K562 (cell line): ENCODE results near the gene SV2C. TPM values are rescaled to one million over a fixed set of nuclear protein-coding genes. Genes with fewer than 3 reads are reported as not detected.

Experiments used
- DMBX1 ChIP-seq: fragments of 250-450 bp; sonication (Bioruptor Pico); IDR thresholded peaks from 2 replicates; pipeline ENCODE4 v1.8.0; 2022; ENCODE audit warnings: inconsistent platforms, mild to moderate bottlenecking, moderate library complexity, borderline replicate concordance
- EGR1 ChIP-seq: fragments of 450-650 bp; conservative IDR thresholded peaks from 2 replicates; pipeline ENCODE4 v1.6.1; 2017; ENCODE audit warnings: mild to moderate bottlenecking
- EHMT2 ChIP-seq: fragments of 450-650 bp; IDR thresholded peaks from 2 replicates; pipeline ENCODE4 v1.6.1; 2018; ENCODE audit warnings: antibody characterized with exemption
- MECOM ChIP-seq: fragments of 250-450 bp; sonication (Bioruptor Pico); IDR thresholded peaks from 2 replicates; pipeline ENCODE4 v1.8.0; 2022; ENCODE audit warnings: inconsistent platforms
- NCOA2 ChIP-seq, 2 experiments: fragments of 450-650 bp; IDR thresholded peaks; 2 replicates each; pipeline ENCODE4 v1.6.1; 2018; ENCODE audit warnings: mild to moderate bottlenecking in 2 of 2, moderate library complexity in 1 of 2; ENCODE audit not compliant: partially characterized antibody in 2 of 2
- NFE2L1 ChIP-seq: fragments of 450-650 bp; IDR thresholded peaks from 2 replicates; pipeline ENCODE4 v1.6.1; 2016; ENCODE audit warnings: missing genetic modification characterization, low read depth, mild to moderate bottlenecking, missing compliant biosample characterization, moderate library complexity, borderline replicate concordance
- PATZ1 ChIP-seq: fragments of 250-450 bp; sonication (Bioruptor Pico); IDR thresholded peaks from 2 replicates; pipeline ENCODE4 v1.5.0; 2020; ENCODE audit warnings: mild to moderate bottlenecking, borderline replicate concordance
- PHB ChIP-seq: fragments of 250-450 bp; sonication (Bioruptor Pico); IDR thresholded peaks from 2 replicates; pipeline ENCODE4 v1.5.0; 2021
- PHF21A ChIP-seq: fragments of 450-650 bp; IDR thresholded peaks from 2 replicates; pipeline ENCODE4 v1.6.1; 2017; ENCODE audit warnings: low read depth, borderline replicate concordance
- POLR2G ChIP-seq: fragments of 200-400 bp; formaldehyde crosslinking; IDR thresholded peaks from 2 replicates; pipeline ENCODE4 v1.6.1; 2017; ENCODE audit warnings: low read depth, mild to moderate bottlenecking, antibody characterized with exemption, low read length, moderate library complexity
- RBFOX2 ChIP-seq: fragments of 200-400 bp; formaldehyde crosslinking; IDR thresholded peaks from 2 replicates; pipeline ENCODE4 v1.6.1; 2017; ENCODE audit warnings: low read depth, mild to moderate bottlenecking, low read length, moderate library complexity
- STAT5A ChIP-seq: IDR thresholded peaks from 2 replicates; pipeline ENCODE4 v1.6.1; 2012; ENCODE audit warnings: low read length, inconsistent platforms, borderline replicate concordance
- XRCC3 ChIP-seq: fragments of 450-650 bp; IDR thresholded peaks from 2 replicates; pipeline ENCODE4 v1.6.1; 2017; ENCODE audit warnings: mild to moderate bottlenecking, moderate library complexity
- ZBTB7A ChIP-seq: IDR thresholded peaks from 2 replicates; pipeline ENCODE4 v1.6.1; 2011; ENCODE audit warnings: low read depth, mild to moderate bottlenecking, low read length, moderate library complexity, borderline replicate concordance; ENCODE audit not compliant: control insufficient read depth
- ZNF175 ChIP-seq: fragments of 200-800 bp; sonication (Bioruptor generic); IDR thresholded peaks from 2 replicates; pipeline ENCODE4 v1.6.1; 2016; ENCODE audit warnings: low read depth, mild to moderate bottlenecking, missing genetic modification characterization, missing compliant biosample characterization
- ZNF589 ChIP-seq: fragments of 200-800 bp; sonication (Bioruptor generic); IDR thresholded peaks from 2 replicates; pipeline ENCODE4 v1.6.1; 2016; ENCODE audit warnings: low read depth, missing genetic modification characterization, missing compliant biosample characterization
- polyA plus RNA-seq, 8 experiments: library from polyadenylated mRNA; depleted of rRNA in 4 of 8; stranded (reverse) in 5 of 8; unstranded in 3 of 8; fragments of >200 nt; fragmentation: Nextera tagmentation in 2 of 8; fragmentation: Illumina TruSeq in 1 of 8; extraction: Ambion mirVana in 2 of 8; extraction: Trizol in 1 of 8; gene quantifications; 2 replicates each; pipeline versions ENCODE4 v1.2.1 to v1.2.3, GENCODE V29; 2011 to 2014; ENCODE audit warnings: inconsistent platforms in 1 of 8, missing spikeins in 1 of 8
- total RNA-seq, 7 experiments: library from RNA; depleted of rRNA in 6 of 7; stranded (reverse); fragments of >200 nt in 6 of 7; fragmentation: Illumina TruSeq in 2 of 7; extraction: Trizol in 2 of 7; gene quantifications; 2 replicates each; pipeline versions ENCODE4 v1.2.1 to v1.2.3, GENCODE V29; 2011 to 2021; ENCODE audit warnings: low replicate concordance in 1 of 7
- TF ChIP-seq, protein P1 (sequence below): fragments of 450-650 bp; formaldehyde crosslinking; IDR thresholded peaks from 2 replicates; pipeline ENCODE4 v1.4.0; 2020; ENCODE audit warnings: mild to moderate bottlenecking
- TF ChIP-seq, protein P2 (sequence below): fragments of 450-650 bp; IDR thresholded peaks from 2 replicates; pipeline ENCODE4 v1.6.1; 2016; ENCODE audit warnings: missing biosample characterization, missing genetic modification characterization
- TF ChIP-seq, protein P3 (sequence below): fragments of 250-450 bp; sonication (Bioruptor Pico); IDR thresholded peaks from 2 replicates; pipeline ENCODE4 v1.8.0; 2021; ENCODE audit warnings: moderate library complexity, mild to moderate bottlenecking, inconsistent platforms
- TF ChIP-seq, protein P4 (sequence below), 2 experiments: fragments of 450-650 bp; conservative IDR thresholded peaks; 2 replicates each; pipeline ENCODE4 v1.6.1; 2017; ENCODE audit warnings: mild to moderate bottlenecking in 2 of 2, moderate library complexity in 2 of 2

SV2C gene
- total and polyA plus RNA-seq, 9 of the 15 experiments (the other 6 are each of a cell fraction or from before 2014, with no cell fraction given) = 0.05 TPM; not detected in 8

DNA sequence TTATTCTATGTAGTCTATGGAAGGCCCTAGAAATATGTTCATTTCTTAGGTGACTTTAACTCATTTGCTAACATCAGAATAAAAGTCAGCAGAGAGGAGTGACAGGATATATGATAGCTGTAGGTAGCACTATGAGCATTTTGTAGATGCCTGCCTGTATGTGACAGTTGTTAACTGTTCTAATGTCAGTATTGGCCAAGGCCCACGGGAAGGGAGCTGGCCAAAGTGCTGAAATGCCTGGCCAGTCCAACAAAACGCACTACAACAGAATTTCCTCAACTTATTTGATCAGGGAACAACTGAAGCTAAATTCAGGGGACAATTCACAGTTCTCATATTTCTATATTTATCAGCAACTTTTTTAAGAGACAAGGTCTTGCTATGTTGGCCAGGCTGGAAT is 20.8 kb downstream of the SV2C start (continued):
- TF ChIP-seq, protein P1, sequence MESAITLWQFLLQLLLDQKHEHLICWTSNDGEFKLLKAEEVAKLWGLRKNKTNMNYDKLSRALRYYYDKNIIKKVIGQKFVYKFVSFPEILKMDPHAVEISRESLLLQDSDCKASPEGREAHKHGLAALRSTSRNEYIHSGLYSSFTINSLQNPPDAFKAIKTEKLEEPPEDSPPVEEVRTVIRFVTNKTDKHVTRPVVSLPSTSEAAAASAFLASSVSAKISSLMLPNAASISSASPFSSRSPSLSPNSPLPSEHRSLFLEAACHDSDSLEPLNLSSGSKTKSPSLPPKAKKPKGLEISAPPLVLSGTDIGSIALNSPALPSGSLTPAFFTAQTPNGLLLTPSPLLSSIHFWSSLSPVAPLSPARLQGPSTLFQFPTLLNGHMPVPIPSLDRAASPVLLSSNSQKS = no peak
- TF ChIP-seq NCOA2 (IDR thresholded peaks at IDR 0.05; ENCODE audit: partially characterized antibody in 2 of 2) (no peak), XRCC3 (no peak), NFE2L1 (tag) (no peak), PHB (CRISPR knock-in tag) (no peak), PHF21A (no peak), EHMT2 (peak; percentile 99), RBFOX2 (no peak), POLR2G (no peak), ZBTB7A (no peak), PATZ1 (CRISPR knock-in tag) (no peak), ZNF175 (CRISPR knock-in tag) (no peak), EGR1 (no peak), MECOM (CRISPR knock-in tag) (no peak), ZNF589 (CRISPR knock-in tag) (no peak), DMBX1 (CRISPR knock-in tag) (peak; percentile 70; the same call in 1 of the 2 replicates), STAT5A (no peak)
- TF ChIP-seq, protein P2, sequence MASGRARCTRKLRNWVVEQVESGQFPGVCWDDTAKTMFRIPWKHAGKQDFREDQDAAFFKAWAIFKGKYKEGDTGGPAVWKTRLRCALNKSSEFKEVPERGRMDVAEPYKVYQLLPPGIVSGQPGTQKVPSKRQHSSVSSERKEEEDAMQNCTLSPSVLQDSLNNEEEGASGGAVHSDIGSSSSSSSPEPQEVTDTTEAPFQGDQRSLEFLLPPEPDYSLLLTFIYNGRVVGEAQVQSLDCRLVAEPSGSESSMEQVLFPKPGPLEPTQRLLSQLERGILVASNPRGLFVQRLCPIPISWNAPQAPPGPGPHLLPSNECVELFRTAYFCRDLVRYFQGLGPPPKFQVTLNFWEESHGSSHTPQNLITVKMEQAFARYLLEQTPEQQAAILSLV = no peak
- TF ChIP-seq, protein P3, sequence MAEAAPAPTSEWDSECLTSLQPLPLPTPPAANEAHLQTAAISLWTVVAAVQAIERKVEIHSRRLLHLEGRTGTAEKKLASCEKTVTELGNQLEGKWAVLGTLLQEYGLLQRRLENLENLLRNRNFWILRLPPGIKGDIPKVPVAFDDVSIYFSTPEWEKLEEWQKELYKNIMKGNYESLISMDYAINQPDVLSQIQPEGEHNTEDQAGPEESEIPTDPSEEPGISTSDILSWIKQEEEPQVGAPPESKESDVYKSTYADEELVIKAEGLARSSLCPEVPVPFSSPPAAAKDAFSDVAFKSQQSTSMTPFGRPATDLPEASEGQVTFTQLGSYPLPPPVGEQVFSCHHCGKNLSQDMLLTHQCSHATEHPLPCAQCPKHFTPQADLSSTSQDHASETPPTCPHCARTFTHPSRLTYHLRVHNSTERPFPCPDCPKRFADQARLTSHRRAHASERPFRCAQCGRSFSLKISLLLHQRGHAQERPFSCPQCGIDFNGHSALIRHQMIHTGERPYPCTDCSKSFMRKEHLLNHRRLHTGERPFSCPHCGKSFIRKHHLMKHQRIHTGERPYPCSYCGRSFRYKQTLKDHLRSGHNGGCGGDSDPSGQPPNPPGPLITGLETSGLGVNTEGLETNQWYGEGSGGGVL (CRISPR knock-in tag) = no peak
- TF ChIP-seq, protein P4, sequence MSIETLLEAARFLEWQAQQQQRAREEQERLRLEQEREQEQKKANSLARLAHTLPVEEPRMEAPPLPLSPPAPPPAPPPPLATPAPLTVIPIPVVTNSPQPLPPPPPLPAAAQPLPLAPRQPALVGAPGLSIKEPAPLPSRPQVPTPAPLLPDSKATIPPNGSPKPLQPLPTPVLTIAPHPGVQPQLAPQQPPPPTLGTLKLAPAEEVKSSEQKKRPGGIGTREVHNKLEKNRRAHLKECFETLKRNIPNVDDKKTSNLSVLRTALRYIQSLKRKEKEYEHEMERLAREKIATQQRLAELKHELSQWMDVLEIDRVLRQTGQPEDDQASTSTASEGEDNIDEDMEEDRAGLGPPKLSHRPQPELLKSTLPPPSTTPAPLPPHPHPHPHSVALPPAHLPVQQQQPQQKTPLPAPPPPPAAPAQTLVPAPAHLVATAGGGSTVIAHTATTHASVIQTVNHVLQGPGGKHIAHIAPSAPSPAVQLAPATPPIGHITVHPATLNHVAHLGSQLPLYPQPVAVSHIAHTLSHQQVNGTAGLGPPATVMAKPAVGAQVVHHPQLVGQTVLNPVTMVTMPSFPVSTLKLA (conservative IDR thresholded peaks at IDR 0.05) = 0 out of 4 replicates have a peak, but pooled peaks of 1 of the 2 experiments have one; percentile 24
